AML-193 (cell line): ENCODE measurements around the gene DCHS1.
"Not testable (repeated sequence)": the region's sequence is repeated elsewhere in the genome, so short reads cannot be mapped to it uniquely, and the experiment has no call there.

Experiments used
- DNase-seq, 2 experiments: peaks; one replicate each; lab custom pipeline; 2025; lab: John Stamatoyannopoulos, UW

Gene DCHS1

GRCh38 chr11:6655790-6656583 lies at the start of gene DCHS1:
Gene DCHS1 (minus strand): TSS chr11:6655809. CDS start chr11:6641613, 14,196 bp downstream.
- no peak for DNase-seq

- peak; percentile 93 to 95 for DNase-seq
Measured at GRCh38 chr11:6703247-6704063, 47.8 kb upstream of the DCHS1 start.

GRCh38 chr11:6701955-6702354 lies 46.3 kb upstream of the DCHS1 start:
- DNase-seq, result not testable (repeated sequence)

GRCh38 chr11:6695377-6695776 lies 39.8 kb upstream of the DCHS1 start:
- DNase-seq, result no peak

GRCh38 chr11:6694229-6694535 lies 38.6 kb upstream of the DCHS1 start:
- no peak for DNase-seq

DNA sequence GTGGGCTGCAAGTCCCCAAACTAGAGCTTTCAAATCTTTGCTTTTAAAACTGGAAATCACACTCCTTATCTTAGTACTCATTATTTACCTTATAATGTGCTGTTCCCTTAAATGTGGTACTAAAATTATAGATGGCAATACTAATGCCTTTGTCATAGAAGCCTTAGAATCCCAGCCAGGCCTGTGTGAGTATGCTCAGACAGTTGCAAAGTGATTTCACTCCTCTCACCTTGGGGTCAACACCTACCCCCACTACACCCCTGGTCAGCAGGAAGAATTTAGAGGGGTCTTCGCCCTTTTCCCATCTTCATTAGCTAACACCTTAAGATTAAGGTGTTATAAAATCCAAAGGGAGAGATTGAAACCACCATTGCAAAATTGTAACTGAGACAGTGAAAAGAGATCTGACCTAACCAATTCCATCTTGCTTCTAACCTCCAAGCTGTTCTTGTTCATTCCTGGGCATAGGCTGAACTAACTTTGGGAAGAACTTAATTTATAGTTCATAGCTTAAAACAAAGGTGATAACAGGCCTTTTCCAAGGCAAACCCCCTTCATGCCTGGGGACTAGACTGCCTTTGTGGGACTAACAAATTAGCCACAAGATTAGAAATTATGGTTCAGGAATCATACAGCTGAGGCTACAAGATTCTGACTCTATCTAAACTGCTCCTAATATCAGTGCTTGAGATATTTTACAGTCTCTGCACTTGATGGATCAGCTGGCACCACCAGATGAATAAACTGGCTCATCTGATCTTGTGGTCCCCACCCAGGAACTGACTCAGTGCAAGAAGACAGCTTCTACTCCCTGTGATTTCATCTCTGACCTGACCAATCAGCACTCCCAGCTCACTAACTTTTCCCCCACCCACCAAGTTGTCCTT lies 38.0 kb upstream of the DCHS1 start:
- DNase-seq, result no peak

DNA sequence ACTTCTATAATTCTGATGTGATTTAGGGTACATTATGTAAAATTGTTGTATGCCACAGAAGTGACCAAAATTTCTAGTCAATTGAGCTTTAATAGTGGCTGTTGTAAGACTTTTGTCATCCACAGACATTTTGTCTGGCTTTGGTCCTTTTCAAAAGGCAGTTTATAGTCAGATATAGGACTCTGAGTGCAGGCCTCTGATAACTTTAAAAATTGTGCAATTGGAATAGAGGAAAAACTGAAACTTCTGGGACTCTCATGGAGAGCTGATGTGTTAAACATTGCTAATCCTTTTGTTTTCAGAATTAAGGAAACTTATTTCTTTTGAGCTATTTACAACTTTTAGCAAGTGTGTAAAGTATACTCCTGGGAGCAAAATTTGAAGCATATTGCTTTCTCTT lies 36.5 kb upstream of the DCHS1 start:
- DNase-seq, result no peak

GRCh38 chr11:6690431-6691132 lies 35.0 kb upstream of the DCHS1 start:
- not testable (repeated sequence) for DNase-seq

DNA sequence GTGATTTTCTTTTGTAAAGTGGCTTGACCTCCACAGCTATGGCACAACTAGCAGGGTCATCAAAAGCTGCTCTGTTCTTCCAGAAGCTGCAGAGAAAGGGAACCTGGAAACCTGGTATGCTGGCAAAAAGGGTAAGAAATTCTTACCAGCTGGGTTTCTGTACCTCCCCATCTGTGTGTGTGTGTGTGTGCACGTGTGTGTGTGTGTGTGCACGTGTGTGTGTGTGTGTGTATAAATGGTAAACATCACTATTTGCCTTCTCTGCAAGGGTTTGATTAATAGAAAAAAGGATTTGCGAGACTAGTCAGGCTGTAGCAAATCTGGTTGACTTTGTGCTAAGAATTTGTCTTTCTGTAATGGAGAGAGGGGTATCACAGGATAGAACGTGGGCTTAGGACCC lies 32.3 kb upstream of the DCHS1 start:
- DNase-seq, result no peak

GRCh38 chr11:6686006-6686405 lies 30.4 kb upstream of the DCHS1 start:
- no peak for DNase-seq

DNA sequence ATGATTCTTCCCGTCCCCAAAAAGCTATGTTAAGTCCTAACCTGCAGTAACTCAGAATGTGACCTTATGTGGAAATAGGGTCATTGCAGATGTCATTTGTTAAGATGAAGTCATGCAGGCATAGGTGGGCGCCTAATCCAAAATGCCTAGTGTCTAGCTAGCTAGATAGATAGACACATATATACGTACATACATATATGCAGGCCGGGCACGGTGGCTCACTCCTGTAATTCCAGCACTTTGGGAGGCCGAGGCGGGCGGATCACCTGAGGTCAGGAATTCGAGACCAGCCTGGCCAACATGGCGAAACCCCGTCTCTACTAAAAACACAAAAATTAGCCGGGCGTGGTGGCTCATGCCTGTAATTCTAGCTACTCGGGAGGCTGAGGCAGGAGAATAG lies 28.5 kb upstream of the DCHS1 start:
- DNase-seq, result peak in 1 of 2 experiments; percentile 7

GRCh38 chr11:6682936-6683861 lies 27.6 kb upstream of the DCHS1 start, which contains the start of gene MRPL17:
Gene MRPL17 (minus strand): TSS chr11:6683340. CDS start chr11:6683296, 44 bp downstream.
- DNase-seq, result peak; percentile 98

DNA sequence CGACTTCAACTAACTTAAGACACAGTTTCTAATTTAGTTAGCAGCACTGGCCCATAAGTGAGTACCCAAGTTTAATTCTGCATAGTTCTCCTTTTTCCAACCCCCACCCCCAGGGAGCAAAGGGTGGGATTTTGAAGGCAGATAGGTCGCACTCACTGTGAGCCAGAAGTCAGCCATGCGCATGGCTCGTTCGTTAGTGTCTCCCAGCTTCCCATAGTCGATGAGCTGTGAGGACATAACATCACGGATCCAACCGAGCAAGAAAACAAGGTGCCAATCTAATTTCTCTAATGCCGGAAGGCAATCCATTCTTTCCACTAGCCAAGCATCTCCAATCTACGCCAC lies 27.0 kb upstream of the DCHS1 start:
- DNase-seq, result no peak

DNA sequence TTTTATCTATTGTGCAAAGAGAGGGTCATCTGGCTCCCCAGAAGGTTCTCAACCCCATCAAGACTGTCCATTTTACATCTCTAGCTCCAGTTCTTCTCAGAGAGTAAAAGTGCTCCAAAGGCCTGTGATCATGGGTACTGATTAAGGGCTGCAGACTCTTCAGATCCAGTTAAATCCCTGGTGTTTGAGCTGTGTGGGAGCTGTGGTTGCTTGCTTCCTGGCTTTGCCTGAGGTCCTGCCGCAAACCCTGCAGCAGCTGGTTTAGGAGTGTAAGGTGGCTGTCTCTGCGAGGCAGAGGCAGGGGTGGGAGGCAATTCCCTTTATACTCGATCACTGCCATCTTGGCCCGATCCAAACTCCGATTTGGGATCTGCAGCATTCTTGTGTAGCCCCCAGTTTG lies 26.3 kb upstream of the DCHS1 start:
- no peak for DNase-seq

DNA sequence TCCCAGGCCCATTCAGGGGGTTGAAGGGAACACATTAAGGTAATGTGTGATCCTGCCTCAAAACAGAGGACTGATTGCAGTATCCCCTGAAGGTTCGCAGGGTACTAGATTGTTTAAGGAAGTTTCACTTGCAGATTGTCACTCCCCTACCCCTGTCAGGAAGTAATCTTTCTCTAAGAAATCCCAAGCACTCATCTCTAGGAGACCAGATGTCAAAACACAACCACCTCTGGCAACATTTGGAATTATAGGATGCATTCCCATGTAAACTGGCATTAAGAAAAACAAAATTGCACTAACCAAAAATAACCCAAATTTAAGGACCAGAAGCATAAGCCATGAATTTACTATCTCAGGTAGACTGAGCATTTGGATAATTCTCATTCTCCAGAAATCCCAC lies 25.9 kb upstream of the DCHS1 start:
- DNase-seq, result no peak

DNA sequence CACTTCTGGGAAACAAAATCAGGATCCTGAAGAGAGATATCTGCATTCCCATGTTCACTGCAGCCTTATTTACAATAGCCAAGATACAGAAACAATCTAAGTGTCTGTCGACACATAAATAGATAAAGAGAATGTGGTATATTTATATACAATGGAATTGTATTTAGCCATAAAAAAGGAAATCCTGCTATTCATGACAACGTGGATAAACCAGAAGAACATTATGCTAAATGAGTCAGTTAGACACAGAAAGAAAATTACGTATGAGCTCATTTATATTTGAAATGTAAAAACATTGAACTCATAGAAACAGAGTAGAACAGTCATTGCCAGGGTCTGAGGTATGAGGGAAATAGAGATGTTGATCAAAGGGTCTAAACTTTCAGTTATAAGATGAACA lies 21.4 kb upstream of the DCHS1 start:
- DNase-seq, result no peak

DNA sequence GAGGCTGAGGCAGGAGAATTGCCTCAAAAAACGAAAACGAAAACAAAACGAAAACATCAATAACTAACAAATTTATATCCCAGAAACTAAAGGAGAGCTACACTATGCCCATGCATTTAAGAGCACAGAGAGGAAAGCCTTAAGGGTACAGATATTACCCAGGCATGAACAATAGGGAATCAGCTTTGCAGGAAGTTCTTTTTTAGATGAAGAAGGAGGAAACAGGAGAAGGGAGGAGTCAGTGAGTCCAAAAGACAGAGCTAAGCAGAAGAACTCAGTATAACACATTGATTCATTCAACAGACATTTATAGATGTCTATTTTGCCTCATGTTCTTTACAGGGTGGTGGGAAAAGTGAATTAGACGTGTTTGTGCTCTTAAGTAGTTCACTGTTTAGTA lies 19.3 kb upstream of the DCHS1 start:
- no peak for DNase-seq

- DNase-seq, result no peak
Measured at GRCh38 chr11:6674219-6674597, 18.6 kb upstream of the DCHS1 start.

GRCh38 chr11:6673523-6674218 lies 18.1 kb upstream of the DCHS1 start:
- no peak for DNase-seq

DNA sequence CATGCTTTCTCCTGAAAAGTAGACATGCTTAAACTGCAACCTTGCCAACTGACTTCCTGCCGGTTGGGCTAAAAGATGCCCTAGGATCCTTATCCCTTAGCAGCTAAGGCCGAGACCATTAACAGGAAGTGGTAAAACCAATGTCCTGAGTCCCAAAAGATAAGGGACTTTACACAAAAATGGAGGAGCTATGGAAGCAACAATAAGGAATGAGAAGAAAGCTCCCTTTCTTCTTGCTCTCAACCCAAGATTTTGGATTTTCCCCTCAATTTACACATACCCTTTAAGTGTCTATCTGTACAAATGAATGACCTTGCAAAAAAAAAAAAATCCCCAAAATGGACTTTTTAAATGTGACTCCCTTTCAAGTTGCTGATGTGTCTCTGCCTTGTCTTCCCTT lies 16.4 kb upstream of the DCHS1 start:
- DNase-seq, result no peak
